NOMO-1 treated with dmso at 0.1 percent for 144 hours (cell line): Measurements from ENCODE around the gene FEN1.

Source experiments
- DNase-seq: peaks from one replicate; lab custom pipeline; 2025; ENCODE audit not compliant: unreplicated experiment; lab: John Stamatoyannopoulos, UW

FEN1 gene

DNA sequence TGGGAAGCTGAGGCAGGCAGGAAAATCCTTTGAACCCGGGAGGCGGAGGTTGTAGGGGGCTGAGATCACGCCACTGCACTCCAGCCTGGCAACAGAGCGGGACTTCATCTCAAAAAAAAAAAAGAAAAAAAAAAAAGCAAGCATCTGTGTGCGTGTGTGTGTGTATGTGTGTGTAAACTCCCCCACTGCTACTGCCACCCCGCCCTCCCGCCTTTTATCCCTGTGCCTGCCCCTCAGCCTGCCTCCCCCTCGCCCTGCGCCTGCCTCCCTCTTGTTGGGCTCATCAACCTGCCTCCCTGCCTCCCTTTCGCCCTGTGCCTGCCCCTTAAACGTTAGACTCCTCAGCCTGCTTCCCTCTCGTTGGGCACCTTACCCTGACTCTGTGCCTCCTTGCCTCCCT lies 18.3 kb upstream of the FEN1 start:
- DNase-seq, result no peak

DNA sequence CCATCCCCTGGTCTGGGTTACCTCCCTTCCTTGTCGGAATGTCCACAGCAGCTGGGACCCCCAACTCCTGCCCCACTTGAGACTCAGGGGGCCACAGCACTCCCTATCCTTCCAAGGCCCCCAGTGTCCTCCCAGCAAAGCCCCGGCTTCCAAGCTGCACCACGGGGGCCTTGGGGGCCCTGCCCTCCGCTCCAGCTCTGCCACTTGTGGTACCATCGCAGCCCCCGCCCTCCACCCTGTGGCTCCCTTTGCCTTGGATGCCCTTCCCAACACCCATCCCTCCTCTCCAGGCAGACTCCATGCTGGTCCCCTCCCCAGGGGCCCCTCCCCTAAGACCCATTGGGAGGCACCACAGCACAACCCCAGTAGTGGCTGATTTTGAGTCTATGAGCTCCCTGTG lies 17.6 kb upstream of the FEN1 start:
- DNase-seq, result no peak

DNA sequence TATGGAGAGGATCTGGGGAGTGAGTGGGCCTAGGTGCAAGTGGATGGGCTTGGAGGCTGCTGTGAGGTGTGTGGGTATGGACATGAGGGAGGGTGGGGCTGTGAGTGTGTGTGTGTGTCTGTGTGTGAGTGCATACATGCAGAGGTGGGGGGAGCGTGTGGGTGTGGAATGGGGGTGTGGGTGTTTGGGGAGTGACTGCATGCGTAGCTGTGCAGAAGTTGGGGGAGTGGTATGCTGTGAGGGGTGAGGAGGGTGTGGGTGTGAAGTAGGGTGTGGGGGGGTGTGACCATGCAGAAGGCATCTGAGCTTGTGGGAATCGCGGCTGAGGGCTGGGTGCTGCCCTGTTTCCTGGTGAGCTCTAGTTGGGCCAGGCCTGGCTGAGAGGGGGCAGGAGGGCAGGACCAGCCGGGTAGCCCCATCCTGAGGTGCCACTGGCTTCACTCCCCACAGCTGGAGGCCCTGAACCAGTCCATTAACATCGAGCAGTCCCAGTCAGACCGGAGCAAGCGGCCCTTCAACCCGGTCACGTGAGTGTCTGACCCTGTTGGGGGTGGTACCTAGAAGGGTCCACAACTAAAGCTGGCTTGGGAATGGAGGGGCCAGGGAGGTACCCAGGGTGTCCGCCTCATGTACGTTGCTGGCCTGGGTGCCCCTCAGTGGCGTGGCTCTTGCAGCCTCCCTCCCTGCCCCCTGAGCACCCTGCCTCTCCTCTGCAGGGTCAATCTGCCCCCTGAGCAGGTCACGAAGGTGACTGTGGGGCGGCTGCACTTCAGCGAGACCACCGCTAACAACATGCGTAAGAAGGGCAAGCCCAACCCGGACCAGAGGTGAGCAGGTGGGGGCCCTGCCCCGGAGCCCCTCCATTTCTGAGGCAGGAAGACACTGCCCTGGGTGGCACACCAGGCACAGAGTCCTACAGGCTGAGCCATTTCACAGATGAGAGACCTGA lies 16.8 kb upstream of the FEN1 start:
- no peak for DNase-seq

DNA sequence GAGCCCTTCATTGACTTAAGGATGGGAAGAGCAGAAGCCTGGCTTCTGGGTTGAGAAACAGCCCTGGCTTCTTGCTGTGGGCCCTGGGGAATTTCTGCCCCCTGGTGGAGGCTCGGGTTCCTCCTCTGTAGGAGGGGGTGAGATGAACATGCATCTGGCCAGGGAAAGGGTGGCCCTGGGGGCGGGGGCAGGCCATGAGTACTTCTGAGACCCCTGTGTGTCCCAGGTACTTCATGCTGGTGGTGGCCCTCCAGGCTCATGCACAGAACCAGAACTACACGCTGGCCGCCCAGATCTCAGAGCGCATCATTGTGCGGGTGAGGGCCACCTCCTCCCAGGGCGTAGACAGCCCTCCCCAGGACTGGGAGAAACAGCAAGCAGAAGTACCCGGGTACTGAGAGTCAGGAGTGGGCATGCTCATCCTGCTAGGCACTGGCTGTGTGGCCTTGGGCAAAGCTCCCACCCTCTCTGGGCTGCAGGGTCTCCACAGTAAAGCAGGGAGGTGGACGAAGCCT lies 16.1 kb upstream of the FEN1 start:
- DNase-seq, result peak; percentile 33

DNA sequence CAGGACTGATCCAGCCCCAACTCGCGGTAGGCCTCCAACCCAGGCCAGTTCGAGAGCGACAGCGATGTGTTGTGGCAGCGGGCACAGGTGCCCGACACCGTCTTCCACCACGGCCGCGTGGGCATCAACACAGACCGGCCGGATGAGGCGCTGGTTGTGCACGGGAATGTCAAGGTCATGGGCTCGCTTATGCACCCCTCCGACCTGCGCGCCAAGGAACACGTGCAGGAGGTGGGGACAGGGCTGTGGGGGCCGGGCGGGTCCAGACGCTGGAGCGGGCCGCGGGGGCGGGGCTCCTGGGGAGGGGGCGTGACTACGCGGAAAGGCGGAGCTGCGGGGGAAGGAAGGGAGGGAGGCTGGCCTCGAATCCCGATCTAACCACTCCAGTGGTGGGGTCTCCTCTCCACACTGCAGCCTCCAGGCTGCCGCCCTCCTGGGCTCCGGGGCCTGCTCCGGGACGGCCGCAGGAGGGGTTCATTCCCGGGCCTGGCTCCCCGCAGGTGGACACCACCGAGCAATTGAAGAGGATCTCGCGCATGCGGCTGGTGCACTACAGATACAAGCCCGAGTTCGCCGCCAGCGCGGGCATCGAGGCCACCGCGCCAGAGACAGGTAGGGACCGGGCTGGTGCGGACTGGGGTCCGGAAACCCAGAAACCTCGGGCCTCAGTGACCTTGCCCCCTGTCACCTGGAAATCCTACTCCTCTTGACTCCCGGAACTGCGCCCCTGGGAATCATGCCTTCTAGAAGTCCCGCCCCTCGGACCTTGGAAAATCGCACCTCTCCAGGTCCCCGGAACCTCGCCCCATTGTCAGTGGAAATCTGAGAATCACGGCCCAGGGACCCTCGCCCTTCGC lies 15.2 kb upstream of the FEN1 start:
- peak; percentile 23 for DNase-seq

DNA sequence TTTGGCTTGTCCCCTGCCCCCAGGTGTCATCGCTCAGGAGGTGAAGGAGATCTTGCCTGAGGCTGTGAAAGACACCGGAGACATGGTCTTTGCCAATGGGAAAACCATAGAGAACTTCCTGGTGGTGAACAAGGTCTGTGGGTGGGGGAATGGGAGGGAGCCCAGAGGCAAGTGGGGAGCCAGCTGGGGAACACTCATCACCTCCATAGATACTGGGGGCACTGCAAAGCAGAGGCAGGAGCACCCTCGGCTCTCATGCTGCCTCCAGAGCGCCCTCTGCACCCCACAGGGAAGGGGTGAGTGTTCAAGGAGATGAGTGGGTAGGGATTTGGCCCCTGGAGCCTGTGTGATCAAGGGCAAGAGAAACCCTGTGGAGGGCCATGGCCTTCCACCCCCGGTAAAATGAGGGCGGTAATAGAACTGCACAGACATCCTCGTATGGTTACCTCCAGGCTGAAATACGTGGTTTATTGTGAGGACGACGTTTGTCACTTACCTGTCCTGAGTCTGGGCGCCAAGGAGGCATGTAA lies 14.3 kb upstream of the FEN1 start:
- no peak for DNase-seq

DNA sequence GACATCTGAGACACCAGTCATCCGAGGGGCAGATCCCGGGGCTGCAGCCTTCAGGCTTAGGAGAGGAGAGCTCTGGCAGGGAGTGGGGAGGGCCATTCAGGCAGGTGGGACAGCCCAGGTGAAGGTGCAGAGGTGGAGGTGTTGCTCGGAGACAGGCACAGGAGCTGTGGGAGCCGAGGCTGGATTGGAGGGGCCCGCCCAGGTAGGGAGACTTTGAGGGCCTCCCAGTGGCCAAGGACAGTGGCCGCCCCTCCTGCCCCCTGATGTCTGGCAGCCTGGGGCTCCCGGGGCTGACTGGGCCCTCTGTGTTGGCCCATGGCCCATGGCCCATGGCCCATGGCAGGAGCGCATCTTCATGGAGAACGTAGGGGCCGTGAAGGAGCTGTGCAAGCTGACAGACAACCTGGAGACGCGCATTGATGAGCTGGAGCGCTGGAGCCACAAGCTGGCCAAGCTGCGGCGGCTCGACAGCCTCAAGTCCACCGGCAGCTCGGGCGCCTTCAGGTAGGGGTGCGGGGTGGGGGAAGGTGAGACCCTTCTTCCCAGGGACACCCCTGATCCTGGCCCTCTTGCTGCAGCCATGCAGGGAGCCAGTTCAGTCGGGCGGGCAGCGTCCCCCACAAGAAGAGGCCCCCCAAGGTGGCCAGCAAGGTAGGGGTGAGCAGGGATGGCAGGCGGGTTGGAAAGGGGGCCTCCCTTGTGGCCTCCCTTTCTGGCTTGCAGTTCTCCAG lies 13.6 kb upstream of the FEN1 start:
- DNase-seq, result no peak

DNA sequence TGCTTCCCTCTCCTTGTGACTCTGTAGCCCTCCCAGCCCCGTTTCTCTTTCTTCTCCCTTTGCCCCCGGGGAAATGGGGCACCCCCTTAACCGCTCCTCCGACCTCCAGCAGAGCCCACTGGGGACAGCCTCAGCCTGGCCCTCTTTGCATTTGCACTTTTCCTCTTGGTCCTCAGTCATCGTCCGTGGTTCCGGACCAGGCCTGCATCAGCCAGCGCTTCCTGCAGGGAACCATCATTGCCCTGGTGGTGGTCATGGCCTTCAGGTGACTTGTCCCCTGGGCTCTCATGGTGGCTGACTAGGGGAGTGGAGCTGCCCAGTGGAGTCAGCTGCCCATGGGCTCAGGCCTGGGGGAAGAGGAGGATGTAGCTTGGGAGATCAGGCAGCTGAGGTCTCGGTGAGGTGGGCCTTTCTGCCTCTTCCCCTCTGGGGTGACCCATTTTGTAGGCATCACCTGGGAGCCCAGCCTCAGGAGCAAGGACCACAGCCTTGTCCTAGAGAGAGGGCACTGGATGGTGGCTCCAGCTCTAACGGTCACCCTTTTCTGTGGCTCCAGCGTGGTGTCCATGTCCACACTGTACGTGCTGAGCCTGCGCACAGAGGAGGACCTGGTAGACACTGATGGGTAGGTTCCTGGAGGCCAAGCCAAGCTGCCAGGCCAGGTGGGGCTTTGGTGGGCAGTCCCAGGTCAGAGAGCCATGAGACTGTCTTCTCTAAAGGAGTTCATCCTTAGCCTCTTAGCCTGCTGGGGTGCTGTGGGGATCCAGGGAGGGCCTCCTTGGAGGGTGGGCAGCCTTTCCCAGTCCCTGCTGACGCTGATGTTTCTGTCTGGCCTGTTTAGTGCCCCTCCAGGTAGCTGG lies 12.8 kb upstream of the FEN1 start:
- no peak for DNase-seq

DNA sequence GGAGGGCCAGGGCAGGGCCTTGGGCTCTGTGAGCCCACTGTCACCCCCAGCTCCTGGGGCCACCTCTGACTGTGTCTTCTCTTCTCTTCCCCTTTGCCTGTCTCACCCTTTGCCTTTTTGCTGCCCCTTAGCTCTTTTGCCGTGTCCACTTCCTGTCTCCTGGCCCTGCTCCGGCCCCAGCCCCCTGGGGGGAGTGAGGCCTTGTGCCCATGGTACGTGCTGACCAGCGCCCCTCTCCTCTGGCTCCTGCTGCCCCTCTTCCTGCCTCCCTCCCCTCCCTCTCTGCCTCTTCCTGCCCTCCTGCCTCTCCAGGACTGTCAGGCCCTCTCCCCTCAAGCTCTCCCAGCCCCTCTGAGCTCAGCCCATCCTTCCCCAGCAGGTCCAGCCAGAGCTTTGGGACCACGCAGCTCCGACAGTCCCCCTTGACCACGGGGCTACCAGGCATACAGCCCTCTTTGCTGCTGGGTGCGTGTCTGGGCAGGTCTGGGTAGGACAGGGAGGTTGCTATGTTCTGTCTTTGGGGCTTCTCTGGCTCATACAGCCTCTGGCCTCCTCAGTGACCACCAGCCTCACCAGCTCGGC lies 12.0 kb upstream of the FEN1 start:
- DNase-seq, result no peak

DNA sequence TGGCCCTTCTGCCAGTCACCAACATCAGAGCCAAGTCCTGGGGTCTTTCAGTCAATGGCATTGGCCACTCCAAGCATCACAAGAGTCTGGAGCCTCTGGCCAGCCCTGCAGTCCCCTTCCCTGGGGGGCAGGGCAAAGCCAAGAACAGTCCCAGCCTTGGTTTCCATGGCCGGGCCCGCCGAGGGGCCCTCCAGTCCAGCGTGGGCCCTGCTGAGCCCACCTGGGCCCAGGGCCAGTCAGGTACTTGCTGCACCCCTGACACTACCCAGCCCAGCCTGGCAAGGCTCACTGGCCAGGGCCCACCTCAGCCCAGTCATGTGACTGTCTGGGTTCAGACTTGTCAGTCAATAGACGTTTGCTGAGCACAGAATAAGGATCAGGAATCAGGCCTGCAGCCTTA lies 11.1 kb upstream of the FEN1 start:
- no peak for DNase-seq

DNA sequence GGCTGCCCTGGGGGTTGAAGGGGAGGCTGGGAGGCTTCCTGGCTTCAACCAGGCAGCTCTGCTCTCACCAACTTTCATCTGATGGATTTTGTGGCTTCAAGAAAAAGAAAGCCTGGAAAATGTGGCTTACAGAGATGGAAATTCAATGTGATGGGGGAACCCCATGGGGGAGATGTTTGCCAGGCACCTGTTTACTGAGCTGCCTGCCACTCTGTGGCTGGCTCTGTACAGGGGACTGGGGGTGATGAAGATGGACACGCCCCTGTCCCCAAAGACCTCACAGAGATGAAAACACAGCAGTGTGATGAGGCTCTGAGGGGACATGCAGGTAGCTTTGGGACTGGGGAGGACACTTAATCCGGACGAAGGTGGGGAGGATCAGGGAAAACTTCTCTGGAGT lies 10.4 kb upstream of the FEN1 start:
- no peak for DNase-seq

DNA sequence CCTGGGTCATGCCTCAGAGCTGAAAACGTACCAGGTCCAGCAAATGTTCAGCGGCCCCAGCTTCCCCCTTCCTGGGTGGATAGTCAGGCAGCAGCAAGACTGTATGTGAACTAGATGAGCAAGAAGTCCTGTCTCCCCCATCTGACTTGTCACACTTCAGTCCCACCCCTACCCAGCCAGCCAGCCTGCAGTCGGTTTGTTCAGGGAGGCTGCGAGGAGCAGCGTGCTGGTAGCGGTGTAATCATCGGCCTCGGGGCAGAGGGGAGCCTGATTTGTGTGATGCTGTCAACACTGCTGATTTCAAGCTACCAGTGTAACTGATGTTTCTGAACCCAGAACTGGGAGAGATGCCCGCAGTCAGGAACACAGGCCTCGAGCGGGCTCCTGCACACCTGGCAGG lies 9.9 kb upstream of the FEN1 start:
- DNase-seq, result no peak

DNA sequence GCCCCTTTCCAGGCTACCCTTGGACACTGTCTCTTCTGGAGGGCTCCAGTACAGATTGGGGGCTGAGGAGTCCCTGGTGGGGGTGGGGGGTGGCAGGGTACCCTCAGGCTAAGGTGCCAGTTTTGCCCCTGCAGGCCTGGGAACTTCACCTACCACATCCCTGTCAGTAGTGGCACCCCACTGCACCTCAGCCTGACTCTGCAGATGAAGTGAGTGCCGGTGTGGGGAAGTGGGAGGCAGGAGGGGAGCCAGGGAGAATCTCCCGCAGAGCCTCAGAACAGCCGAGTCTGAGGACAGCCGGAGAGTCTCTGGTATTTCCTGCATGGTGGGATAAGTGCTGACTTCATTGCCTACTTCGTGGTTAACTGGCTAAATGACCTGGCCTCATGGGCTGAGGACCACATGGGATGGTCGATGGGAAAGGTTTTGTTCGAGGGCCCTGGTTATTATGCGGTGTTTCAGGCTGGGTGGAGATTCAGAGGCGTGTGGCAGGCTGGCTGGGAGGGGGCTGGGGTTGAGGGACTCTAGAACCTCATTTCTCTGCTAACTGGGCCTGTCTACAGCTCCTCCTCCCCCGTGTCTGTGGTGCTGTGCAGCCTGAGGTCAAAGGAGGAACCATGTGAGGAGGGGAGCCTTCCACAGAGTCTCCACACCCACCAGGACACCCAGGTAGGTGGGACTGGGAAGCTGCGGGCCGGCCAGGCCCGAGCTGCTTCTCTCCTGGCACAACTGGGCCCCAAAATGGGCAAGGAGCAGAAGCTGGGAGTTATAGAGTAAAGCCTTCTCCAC lies 8.8 kb upstream of the FEN1 start:
- DNase-seq, result no peak

DNA sequence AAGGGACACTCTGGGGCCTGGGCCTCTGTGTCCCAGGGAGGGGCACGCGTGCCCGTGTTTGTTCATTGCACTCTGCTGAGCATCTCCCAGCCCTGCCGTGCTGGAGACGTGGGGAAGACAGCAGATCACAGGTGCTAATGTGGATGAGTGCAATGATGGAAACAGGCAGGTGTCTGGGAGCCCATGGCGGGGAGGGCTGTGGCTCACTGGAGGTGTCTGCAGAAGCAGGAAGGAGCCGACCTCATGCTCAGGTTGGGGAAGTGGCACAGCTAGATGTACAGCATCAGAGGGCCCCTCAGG lies 8.3 kb upstream of the FEN1 start:
- DNase-seq, result no peak

DNA sequence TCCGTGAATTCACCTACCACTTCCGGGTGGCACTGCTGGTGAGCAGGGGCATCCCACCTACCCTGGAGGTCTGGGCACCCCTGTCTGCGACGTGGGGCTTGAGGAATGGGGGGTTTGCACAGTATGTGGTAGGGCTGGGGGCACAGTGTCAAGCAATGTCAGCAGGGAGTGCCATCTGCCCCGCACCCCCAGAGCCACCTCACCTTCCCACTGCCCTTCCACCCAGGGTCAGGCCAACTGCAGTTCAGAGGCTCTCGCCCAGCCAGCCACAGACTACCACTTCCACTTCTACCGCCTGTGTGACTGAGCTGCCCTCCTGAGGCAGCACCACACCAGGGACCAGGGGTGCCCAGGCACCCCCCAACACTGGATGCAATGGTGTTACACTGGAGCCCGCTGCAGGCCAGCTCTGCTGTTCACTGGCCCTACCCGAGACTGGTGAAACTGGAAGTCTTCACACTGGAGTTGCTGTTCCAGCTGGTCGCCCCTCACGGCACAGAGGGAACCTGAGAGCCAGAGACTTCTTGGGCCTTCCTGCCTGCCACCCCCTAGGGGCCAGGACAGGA lies 6.8 kb upstream of the FEN1 start:
- no peak for DNase-seq

DNA sequence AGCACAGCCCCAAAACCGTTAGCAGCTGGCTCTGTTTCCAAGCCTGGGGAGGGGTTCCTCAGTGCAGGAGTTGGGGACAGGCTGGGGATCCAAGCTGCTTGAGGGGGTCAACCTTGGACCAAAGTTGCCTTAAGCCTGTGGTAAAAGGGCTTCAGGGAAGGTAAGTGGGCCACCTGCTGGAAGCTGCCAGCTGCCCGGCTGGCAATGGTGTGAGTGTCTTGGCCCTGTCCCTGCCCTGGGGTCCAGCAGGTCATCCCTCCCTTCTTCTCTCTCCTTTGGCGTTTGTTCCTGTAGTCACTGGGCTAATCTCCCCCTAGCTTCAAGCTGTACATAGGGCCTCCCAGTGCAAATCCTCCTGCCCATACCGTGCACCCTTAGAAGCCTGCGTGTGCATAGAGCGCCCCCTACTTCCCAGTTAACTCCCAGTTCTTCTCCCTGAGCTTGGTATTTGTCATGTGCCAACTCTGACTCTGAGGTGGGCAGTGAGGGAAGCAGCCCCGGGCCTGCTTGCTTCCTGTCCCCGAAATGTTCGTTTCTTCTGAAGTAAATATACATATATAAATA lies 4.7 kb upstream of the FEN1 start:
- DNase-seq, result no peak

DNA sequence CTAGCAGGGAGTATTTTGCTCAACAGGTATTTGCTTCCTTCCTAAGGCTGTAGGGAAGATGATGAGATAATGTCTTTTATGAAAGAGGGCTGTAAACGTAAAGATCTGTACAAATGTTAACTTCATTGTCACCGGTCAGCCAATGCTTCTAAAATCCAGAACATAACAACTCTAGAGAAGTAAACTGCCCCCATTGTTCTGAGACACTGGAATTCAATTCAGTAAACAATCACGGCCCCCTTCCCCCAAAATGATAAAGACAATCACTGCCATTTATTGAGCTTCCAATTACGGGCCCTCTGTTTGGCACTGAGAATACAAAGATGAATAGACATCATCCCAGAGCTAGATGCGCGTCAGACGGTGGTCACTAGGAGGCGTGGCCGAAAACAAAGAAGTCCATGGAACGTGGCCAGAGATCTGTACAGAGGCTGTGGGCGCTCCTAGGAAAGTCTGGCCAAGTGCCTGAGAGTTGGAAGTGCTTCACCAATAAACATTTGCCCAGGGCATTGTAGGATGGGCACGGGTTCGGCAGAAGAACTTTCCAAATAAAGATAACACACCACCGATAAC lies 888 bp upstream of the FEN1 start:
- DNase-seq, result peak; percentile 44
